Lower leg skin (tissue), 4 donors: Measurements from ENCODE around the gene FUT6. TPM values are rescaled to one million over a fixed set of nuclear protein-coding genes. Genes with fewer than 3 reads are reported as not detected.
"Not testable (repeated sequence)": the region's sequence is repeated elsewhere in the genome, so short reads cannot be mapped to it uniquely, and the experiment has no call there.

Experiments
- DNase-seq, 2 donors: peaks; one replicate each; pipeline ENCODE4 v3.0.0-alpha.2; 2019; ENCODE audit warnings: low spot score in 2 of 2
- H3K4me3 ChIP-seq: fragments of 200-600 bp; sonication (generic); 2 replicates; pipeline ENCODE4 v1.5.1; 2017; ENCODE audit warnings: mild to moderate bottlenecking, low read depth; ENCODE audit not compliant: poor library complexity, severe bottlenecking
- POLR2A ChIP-seq, 2 donors: fragments of 450-650 bp; IDR thresholded peaks; one replicate each; pipeline ENCODE4 v1.6.1; 2016 to 2017; ENCODE audit warnings: antibody characterized with exemption in 2 of 2, mild to moderate bottlenecking in 1 of 2, moderate library complexity in 1 of 2
- WGBS, 2 donors: methylation state at CpG; one replicate each; pipeline ENCODE4 v1.1.5; 2018; 5-methylcytosine and 5-hydroxymethylcytosine counted together
- intact Hi-C: fragments of 100-400 bp; cut with DNase I; formaldehyde crosslinking; loops from one replicate; pipeline ENCODE4 v1.15.0; 2023; ENCODE audit warnings: low total_unique reads
- total RNA-seq, 4 donors: library from RNA; depleted of rRNA; stranded (reverse); fragments of >200 nt; gene quantifications; one replicate each; pipeline ENCODE4 v1.1.0, GENCODE V29; 2016
- TF ChIP-seq, protein P1 (sequence below), 3 donors: fragments of 450-650 bp; IDR thresholded peaks; one replicate each; pipeline ENCODE4 v1.5.1; 2016; ENCODE audit warnings: antibody characterized with exemption in 3 of 3, mild to moderate bottlenecking in 3 of 3, moderate library complexity in 2 of 3

The FUT6 gene
- total RNA-seq, 4 donors from 2014 or later: 0.23 to 0.29 TPM; not detected in 2

DNA sequence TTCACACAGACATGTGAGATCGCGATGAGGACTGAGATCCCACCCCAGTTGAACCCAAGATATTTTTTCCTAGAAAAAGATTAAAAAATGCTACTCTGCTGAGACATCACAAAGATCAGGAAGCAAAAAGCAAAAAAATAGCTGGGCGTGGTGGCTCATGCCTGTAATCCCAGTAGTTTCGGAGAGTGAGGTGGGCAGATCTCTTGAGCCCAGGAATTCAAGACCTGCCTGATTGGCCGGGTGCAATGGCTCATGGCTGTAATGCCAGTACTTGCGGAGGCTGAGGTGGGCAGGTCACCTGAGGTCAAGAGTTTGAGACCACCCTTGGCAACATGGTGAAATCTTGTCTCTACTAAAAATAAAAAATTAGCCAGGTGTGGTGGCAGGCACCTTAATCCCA, 10.7 kb upstream of the FUT6 start:
- DNase-seq: no peak
- TF ChIP-seq, protein P1, sequence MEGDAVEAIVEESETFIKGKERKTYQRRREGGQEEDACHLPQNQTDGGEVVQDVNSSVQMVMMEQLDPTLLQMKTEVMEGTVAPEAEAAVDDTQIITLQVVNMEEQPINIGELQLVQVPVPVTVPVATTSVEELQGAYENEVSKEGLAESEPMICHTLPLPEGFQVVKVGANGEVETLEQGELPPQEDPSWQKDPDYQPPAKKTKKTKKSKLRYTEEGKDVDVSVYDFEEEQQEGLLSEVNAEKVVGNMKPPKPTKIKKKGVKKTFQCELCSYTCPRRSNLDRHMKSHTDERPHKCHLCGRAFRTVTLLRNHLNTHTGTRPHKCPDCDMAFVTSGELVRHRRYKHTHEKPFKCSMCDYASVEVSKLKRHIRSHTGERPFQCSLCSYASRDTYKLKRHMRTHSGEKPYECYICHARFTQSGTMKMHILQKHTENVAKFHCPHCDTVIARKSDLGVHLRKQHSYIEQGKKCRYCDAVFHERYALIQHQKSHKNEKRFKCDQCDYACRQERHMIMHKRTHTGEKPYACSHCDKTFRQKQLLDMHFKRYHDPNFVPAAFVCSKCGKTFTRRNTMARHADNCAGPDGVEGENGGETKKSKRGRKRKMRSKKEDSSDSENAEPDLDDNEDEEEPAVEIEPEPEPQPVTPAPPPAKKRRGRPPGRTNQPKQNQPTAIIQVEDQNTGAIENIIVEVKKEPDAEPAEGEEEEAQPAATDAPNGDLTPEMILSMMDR (IDR thresholded peaks at IDR 0.05): no peak
- H3K4me3 ChIP-seq: no peak overlapping the region
- 73 to 80% methylated on average over 6 of the region's 6 CpGs for WGBS, 2 donors
- intact Hi-C loops: no loop called here

DNA sequence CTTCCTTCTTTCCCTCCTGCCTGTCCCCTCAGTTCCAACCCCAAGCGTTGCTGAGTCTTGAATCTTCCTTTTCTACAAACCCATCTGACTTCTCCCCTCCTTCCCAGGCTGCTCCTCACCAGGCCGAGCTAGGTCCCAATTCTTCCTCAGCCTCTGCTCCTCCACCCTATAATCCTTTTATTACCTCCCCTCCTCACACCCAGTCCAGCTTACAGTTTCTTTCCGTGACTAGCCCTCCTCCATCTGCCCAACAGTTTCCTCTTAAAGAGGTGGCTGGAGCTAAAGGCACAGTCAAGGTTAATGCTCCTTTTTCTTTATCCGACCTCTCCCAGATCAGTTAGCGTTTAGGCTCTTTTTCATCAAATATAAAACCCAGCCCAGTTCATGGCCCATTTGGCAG, 9.1 kb upstream of the FUT6 start:
- DNase-seq, intact Hi-C loops, H3K4me3 ChIP-seq: not testable (repeated sequence)
- 71 to 79% methylated on average over 5 of the region's 5 CpGs for WGBS, 2 donors

DNA sequence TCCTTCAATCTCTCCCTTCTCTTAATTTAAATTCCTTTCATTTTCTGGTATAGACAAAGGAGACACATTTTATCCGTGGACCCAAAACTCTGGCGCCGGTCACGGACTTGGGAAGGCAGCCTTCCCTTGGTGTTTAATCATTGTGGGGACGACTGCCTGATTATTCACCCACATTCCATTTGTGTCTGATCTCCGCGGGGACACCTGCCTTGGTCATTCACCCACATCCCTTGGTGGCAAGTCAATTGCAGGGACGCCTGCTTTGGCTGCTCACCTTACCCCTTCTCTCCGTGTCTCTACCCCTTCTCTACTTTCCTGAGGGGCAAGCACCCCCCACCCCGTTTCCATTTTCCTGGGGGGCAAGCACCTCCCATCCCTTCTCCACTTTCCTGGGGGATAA, 8.3 kb upstream of the FUT6 start:
- 81 to 84% methylated on average over 10 of the region's 10 CpGs for WGBS, 2 donors
- DNase-seq, intact Hi-C loops, H3K4me3 ChIP-seq: not testable (repeated sequence)

DNA sequence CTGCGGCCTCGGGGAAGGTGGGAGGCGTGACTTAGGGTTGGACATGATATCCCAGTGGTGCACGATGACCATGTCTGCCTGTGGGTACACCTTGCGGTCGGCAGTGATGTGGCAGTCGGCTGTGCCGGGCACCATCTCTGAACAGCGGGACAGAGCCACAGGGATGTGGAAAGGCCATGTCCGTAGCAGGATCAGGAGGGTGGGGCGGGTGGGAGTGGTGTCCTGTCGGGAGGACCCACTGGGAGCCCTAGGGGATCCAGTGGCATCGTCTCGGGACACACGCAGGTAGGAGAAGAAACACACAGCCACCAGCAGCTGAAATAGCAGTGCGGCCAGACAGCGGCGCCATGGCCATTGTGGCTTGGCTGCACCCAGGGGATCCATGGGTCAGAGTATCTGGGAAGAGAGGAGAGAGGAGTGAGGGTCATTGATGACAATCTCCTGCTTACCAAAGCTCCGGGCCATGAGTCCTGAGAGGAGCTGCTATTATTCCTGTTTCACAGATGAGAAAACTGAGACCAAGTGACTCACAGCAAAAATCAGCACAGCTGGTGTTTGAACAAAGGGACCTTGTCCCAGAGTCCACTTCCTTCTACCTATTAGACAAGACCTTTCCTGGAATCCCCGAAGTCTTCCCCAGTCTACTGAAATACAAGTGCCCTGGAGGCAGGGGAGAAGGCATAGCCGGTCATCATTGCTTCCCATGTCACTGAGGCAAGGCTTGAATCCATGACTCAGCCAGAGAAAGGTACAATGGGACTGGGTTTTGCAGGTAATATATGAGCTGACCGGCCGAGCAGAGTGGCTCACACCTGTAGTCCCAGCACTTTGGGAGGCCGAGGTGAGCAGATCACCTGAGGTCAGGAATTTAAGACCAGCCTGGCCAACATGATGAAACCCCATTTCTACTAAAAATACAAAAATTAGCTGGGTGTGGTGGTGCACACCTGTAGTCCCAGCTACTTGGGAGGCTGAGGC, 5.2 kb upstream of the FUT6 start:
- WGBS, 2 donors: 84 to 89% methylated on average over 24 of the region's 24 CpGs
- intact Hi-C loops: no loop called here
- no peak for DNase-seq
- no peak overlapping the region for H3K4me3 ChIP-seq
- TF ChIP-seq, protein P1 (IDR thresholded peaks at IDR 0.05): no peak
- no peak for TF ChIP-seq POLR2A (IDR thresholded peaks at IDR 0.05)

DNA sequence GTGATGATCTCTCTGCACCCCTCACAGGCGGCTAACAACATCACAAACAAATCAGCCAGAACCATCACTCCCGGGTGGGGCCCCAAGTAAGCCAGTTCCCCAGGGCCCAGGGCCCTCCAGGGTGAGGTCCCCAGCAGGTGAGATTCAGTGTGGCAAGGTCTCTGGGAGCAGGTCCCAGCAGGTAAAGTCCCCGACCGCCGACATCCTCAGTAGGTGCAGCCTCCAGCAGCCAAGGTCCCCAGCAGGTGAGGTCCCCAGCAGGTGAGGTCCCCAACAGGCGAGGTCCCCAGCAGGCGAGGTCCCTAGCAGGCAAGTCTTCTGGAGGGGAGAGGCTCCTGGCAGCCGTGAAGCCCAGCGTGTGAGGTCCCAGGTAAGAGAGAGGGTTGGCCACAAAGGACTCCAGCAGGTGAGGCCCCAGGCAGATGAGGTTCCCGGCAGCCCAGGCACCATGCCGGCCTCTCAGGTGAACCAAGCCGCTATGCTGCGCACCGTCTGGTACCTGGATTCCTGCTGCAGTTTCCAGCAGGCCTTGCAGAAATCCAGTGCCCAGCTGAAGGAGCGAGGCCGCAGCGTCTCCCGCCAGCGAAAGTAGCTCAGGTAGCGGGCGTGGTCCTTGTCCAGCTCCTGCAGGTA, 3.9 kb upstream of the FUT6 start:
- intact Hi-C loops: no loop called here
- no peak overlapping the region for H3K4me3 ChIP-seq
- DNase-seq: no peak
- no peak for TF ChIP-seq POLR2A (IDR thresholded peaks at IDR 0.05)
- TF ChIP-seq, protein P1 (IDR thresholded peaks at IDR 0.05): no peak
- WGBS, 2 donors: 52 to 69% methylated on average over 14 to 21 of the region's 21 CpGs

DNA sequence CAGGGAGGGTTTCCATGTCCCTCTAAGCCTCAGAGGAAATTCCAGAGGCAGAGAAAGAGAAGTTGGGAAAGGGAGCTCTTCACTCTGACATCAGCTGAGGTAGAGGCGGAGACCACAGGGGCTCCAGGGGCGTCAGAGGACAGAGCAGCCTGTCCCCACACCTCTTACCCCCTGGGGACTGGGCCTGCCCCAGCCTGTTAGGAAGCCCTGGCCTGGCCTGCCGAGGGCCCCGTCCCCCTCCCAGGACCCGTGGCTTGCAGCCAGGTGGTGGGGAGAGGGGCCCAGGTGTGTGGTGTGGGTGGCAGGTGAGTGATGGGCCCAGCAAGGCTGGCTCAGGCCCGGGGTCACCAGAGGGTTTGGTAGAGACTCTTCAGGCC, 2.2 kb upstream of the FUT6 start:
- H3K4me3 ChIP-seq, DNase-seq, intact Hi-C loops: not testable (repeated sequence)
- WGBS, 2 donors: 53 to 60% methylated on average over 6 of the region's 6 CpGs

DNA sequence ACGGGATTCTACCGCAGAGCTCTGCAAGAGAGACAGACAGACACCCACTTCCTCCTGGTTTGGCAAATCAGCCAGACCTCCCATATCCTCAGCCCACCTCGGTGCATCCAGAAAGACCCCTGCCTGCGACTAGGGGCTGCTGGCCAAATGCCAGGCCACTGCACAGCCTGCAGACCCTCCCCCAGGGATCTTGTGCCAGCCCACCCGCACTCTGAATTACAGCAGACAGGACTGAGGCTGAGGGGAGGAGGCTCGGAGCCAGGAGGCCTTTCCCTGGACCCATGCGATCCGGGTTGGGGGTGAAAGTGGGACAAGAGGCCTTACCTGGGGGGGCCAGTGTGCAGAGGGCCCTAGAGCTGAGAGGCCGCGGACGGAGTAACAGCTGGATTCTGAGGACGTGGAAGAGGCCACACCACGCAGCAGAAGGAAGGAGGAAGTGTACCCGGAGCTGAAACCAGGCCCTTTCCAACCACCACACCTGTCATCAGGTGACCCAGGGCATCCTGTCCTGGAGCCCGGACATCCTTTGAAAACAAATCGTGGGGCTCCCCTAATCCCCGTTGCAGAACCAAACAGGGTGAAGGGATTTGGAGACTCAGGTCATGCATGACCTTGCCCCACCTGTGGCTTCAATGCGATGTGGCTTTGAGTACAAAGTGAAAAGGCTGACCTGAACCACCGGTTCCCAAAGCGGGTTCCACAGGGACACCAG, 993 bp downstream of the FUT6 start:
- no peak for DNase-seq

More for the DNA sequence above, 993 bp downstream of the FUT6 start:
- intact Hi-C loops: no loop called here
- WGBS, 2 donors: 69 to 72% methylated on average over 20 of the region's 20 CpGs
- no peak for TF ChIP-seq POLR2A (IDR thresholded peaks at IDR 0.05)
- TF ChIP-seq, protein P1 (IDR thresholded peaks at IDR 0.05): no peak
- H3K4me3 ChIP-seq: no peak overlapping the region
